Adipocyte (in vitro differentiated cells): ENCODE results near the gene LAMA3.
A peak's percentile ranks its signal among the peaks of the same experiment; 100 is the strongest.

Experiments used
- DNase-seq: peaks from one replicate; pipeline ENCODE4 v3.0.0-alpha.2; 2015; ENCODE audit warnings: low read depth
- H3K27me3 ChIP-seq: replicated peaks from 2 replicates; pipeline ENCODE4 v1.7.0; 2013; ENCODE audit warnings: mild to moderate bottlenecking, low read length, moderate library complexity; ENCODE audit not compliant: control insufficient read depth, insufficient read depth
- H3K36me3 ChIP-seq: 2 replicates; pipeline ENCODE4 v1.7.0; 2013; ENCODE audit warnings: low read length, mild to moderate bottlenecking, moderate library complexity; ENCODE audit not compliant: control insufficient read depth, insufficient read depth, severe bottlenecking
- H3K4me1 ChIP-seq: 2 replicates; pipeline ENCODE4 v1.7.0; 2013; ENCODE audit warnings: mild to moderate bottlenecking, low read length, moderate library complexity; ENCODE audit not compliant: control insufficient read depth, insufficient read depth
- H3K4me3 ChIP-seq: 2 replicates; pipeline ENCODE4 v1.7.0; 2013; ENCODE audit warnings: mild to moderate bottlenecking, low read length, moderate library complexity
- H3K9ac ChIP-seq: 2 replicates; pipeline ENCODE4 v1.7.0; 2013; ENCODE audit warnings: mild to moderate bottlenecking, low read length, moderate library complexity
- H3K9me3 ChIP-seq: 2 replicates; pipeline ENCODE4 v1.7.0; 2013; ENCODE audit warnings: mild to moderate bottlenecking, low read length, moderate library complexity; ENCODE audit not compliant: control insufficient read depth

LAMA3 gene

DNA sequence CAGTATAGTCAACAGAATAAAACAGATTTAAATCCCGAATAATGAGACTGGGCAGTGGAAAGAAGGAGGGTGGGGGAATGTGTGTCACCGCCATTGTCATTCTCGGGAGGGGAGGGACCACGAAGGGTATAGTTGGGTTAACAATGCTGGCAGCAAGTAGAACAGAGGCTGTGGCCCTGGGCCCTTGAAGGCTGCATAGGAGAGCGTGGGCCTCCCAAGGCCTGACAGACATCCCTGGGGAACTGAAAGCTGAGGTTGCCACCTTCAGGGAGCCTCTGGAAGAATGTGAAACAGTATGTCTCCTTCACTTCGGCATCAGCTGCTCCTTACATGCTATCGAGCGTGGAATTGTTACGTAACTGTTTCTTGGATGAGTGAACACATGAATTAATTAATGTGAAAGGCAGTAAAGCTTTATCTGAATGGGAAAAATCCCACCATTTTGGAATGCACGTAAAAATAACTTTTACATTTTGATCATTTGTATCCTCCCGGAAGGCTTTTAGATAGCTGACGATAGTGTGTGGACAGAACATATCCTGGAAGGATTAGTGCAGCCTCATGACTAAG, 232.5 kb downstream of the LAMA3 start:
- no peak overlapping the region for H3K4me3 ChIP-seq
- H3K9me3 ChIP-seq, result no peaks in the 10 kb centered on the region
- H3K4me1 ChIP-seq, result peaks cover 18% of the 10 kb centered on the region
- no peaks in the 10 kb centered on the region for H3K27me3 ChIP-seq
- no peak for DNase-seq
- peaks cover 29% of the 10 kb centered on the region for H3K36me3 ChIP-seq
- no peak overlapping the region for H3K9ac ChIP-seq

- Histone ChIP-seq H3K9me3 (no peaks in the 10 kb centered on the region), H3K4me3 (no peak overlapping the region), H3K4me1 (peaks cover 18% of the 10 kb centered on the region), H3K27me3 (no peaks in the 10 kb centered on the region), H3K36me3 (peaks cover 33% of the 10 kb centered on the region), H3K9ac (no peak overlapping the region)
- no peak for DNase-seq
Observed at GRCh38 chr18:23922939-23923338, 233.7 kb downstream of the LAMA3 start.

- peak; percentile 69 for DNase-seq
- Histone ChIP-seq H3K27me3 (no peaks in the 10 kb centered on the region), H3K9me3 (no peaks in the 10 kb centered on the region), H3K36me3 (peaks cover 51% of the 10 kb centered on the region), H3K4me3 (no peak overlapping the region), H3K9ac (no peak overlapping the region), H3K4me1 (peaks cover 10% of the 10 kb centered on the region)
Observed at GRCh38 chr18:23924813-23925212, 235.6 kb downstream of the LAMA3 start.

- Histone ChIP-seq H3K9ac (no peak overlapping the region), H3K27me3 (no peaks in the 10 kb centered on the region), H3K4me3 (no peak overlapping the region), H3K9me3 (no peaks in the 10 kb centered on the region), H3K4me1 (peaks cover 10% of the 10 kb centered on the region), H3K36me3 (peaks cover 50% of the 10 kb centered on the region)
- DNase-seq, result peak; percentile 60
Observed at GRCh38 chr18:23926571-23926970, 237.3 kb downstream of the LAMA3 start.

- Histone ChIP-seq H3K9ac (no peak overlapping the region), H3K36me3 (peaks cover 38% of the 10 kb centered on the region), H3K27me3 (no peaks in the 10 kb centered on the region), H3K9me3 (no peaks in the 10 kb centered on the region), H3K4me3 (no peak overlapping the region), H3K4me1 (peaks cover 22% of the 10 kb centered on the region)
- DNase-seq, result no peak
Observed at GRCh38 chr18:23927821-23928746, 238.8 kb downstream of the LAMA3 start.

DNA sequence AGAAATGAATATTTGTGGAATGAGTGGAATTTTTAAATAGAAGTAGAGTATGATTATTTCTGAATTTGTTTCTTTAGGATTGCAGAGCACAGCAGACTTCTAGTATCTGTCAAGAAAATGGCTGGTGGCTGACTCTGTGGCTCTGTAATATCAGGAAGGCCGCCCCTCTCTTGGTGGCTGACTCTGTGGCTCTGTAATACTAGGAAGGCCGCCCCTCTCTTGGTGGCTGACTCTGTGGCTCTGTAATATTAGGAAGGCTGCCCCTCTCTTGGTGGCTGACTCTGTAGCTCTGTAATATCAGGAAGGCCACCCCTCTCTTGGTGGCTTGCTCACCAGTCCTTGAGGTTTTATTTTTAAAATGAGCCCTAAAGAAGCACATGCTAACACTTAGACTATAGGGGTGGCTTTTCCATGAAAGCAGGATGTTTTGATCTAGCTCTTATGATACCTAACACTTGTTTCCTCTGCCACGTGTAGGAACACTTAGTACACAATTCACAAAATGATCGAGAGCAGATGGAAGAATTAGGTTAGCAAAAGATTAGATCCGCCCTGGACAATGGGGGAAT, 240.2 kb downstream of the LAMA3 start:
- DNase-seq, result no peak
- H3K4me3 ChIP-seq, result no peak overlapping the region
- H3K4me1 ChIP-seq, result peaks cover 32% of the 10 kb centered on the region
- H3K27me3 ChIP-seq, result no peaks in the 10 kb centered on the region
- no peaks in the 10 kb centered on the region for H3K9me3 ChIP-seq
- H3K36me3 ChIP-seq, result peaks cover 35% of the 10 kb centered on the region
- no peak overlapping the region for H3K9ac ChIP-seq

DNA sequence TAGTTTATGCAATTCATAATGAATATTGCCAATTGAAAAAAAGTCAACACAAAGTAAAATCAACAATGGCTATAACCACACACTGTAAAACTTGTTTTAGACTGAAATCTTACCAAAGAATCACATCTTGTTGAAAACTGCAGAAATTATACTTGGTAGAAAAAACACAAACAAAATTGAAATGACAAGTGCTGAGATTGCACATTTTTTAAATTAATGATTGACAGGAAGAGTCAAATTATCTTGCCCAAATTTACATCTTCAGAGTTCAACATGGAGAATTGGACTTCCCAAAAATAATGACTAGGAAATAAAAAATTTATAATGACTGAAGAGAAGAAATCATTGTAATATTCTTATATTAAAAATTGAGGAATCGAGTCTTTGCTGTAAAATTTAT, 240.7 kb downstream of the LAMA3 start:
- no peak overlapping the region for H3K4me3 ChIP-seq
- DNase-seq, result no peak
- H3K36me3 ChIP-seq, result peaks cover 40% of the 10 kb centered on the region
- H3K9me3 ChIP-seq, result no peaks in the 10 kb centered on the region
- no peak overlapping the region for H3K9ac ChIP-seq
- H3K27me3 ChIP-seq, result no peaks in the 10 kb centered on the region
- peaks cover 26% of the 10 kb centered on the region for H3K4me1 ChIP-seq

DNA sequence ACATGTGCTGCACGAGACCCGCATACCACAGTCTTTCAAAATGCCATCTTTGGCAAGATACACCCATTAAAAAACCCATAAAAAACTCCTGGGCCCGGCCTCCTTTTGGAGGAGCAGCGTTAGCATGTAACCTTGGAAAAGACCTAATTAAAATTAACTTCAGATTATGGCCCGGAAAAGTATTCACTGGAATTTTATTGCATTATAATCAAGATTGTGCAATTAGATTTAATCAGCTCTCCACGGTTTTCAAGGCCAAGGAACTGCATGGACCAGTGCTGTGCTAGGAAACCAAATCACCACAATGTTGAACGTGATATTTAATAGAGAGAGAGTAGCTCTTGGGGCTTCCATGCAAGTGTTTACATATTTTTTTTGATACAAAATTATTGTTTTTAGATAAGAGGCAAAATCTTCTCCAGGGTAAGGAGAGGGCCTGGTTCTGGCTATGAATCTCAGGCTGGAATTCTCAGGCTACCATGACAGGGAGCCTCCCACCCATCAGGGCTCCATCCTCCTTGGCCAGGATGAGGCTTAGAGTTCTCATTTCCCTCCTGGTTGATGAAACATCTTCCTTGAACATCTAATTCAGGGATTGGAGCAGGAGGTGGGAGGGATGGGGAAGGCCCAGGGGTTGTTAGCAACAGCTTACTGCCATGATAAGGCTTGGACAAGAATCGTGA, 243.3 kb downstream of the LAMA3 start:
- Histone ChIP-seq H3K9me3 (no peaks in the 10 kb centered on the region), H3K4me3 (no peak overlapping the region), H3K27me3 (no peaks in the 10 kb centered on the region), H3K4me1 (peaks cover 22% of the 10 kb centered on the region), H3K9ac (peak overlapping the region; percentile 7), H3K36me3 (peaks cover 32% of the 10 kb centered on the region)
- peak; percentile 79 for DNase-seq

DNA sequence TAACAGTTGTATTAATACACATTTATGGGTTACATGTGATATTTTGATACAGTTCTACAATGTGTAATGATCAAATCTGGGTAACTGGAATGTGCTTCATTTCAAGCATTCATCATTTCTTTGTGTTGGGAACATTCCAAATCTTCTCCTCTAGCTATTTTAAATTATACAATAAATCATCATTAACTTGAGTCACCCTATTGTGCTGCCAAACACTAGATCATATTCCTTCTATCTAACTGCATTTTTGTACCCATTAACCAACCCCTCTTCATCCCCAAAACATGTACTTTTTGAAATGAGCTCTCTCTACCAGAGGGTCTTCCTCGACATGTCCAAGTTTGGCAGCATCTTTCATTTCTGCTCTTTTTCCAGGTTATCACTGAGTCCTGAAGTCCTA, 244.2 kb downstream of the LAMA3 start:
- peaks cover 22% of the 10 kb centered on the region for H3K4me1 ChIP-seq
- peak; percentile 59 for DNase-seq

GRCh38 chr18:23934252-23934651, 245.0 kb downstream of the LAMA3 start:
- DNase-seq, result no peak
- Histone ChIP-seq H3K9me3 (no peaks in the 10 kb centered on the region), H3K4me3 (no peak overlapping the region), H3K36me3 (peaks cover 20% of the 10 kb centered on the region), H3K9ac (no peak overlapping the region), H3K27me3 (no peaks in the 10 kb centered on the region), H3K4me1 (peaks cover 29% of the 10 kb centered on the region)

More for the DNA sequence above, 244.2 kb downstream of the LAMA3 start:
- Histone ChIP-seq H3K9me3 (no peaks in the 10 kb centered on the region), H3K4me3 (no peak overlapping the region), H3K27me3 (no peaks in the 10 kb centered on the region), H3K9ac (peak overlapping the region; percentile 14), H3K36me3 (peaks cover 25% of the 10 kb centered on the region)

DNA sequence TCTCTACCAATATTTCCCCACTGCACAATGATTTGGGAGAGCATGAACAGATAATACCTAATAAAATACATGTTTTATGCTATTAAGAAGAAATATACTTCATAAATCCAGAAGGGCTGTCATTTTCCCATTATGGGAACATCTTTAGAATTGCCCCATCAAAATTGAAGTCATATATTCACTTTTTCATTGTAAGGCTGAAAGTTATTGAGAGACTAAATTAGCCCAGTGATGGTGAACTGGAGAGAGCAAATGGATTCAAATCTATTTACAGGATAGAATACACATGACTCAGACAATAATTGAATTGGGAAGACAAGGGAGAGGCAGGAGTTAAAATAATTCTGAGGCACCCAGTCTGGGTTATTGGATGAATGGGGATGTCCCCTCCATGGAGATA, 245.6 kb downstream of the LAMA3 start:
- DNase-seq, result no peak
- H3K36me3 ChIP-seq, result peaks cover 17% of the 10 kb centered on the region

More for the DNA sequence above, 245.6 kb downstream of the LAMA3 start:
- no peaks in the 10 kb centered on the region for H3K27me3 ChIP-seq
- no peaks in the 10 kb centered on the region for H3K9me3 ChIP-seq
- H3K9ac ChIP-seq, result no peak overlapping the region
- peaks cover 30% of the 10 kb centered on the region for H3K4me1 ChIP-seq
- H3K4me3 ChIP-seq, result no peak overlapping the region
